Endodermal cell (in vitro differentiated cells): ENCODE data around the gene USF2. TPM values are rescaled to one million over a fixed set of nuclear protein-coding genes. Genes with fewer than 3 reads are reported as not detected.
A peak's percentile ranks its signal among the peaks of the same experiment; 100 is the strongest.

Experiments
- DNase-seq: peaks from one replicate; pipeline ENCODE4 v3.0.0-alpha.2; 2017
- H3K27ac ChIP-seq: 2 replicates; pipeline ENCODE4 v1.5.1; 2013; ENCODE audit warnings: mild to moderate bottlenecking, low read depth, low read length, moderate library complexity
- H3K27me3 ChIP-seq: 2 replicates; pipeline ENCODE4 v1.6.1; 2013; ENCODE audit warnings: mild to moderate bottlenecking, low read length, moderate library complexity; ENCODE audit not compliant: insufficient read depth, control insufficient read depth, poor library complexity, severe bottlenecking
- H3K36me3 ChIP-seq: 2 replicates; pipeline ENCODE4 v1.7.0; 2013; ENCODE audit warnings: mild to moderate bottlenecking, low read length, moderate library complexity; ENCODE audit not compliant: control insufficient read depth, insufficient read depth
- H3K4me1 ChIP-seq: one replicate; pipeline ENCODE4 v1.7.0; 2013; ENCODE audit warnings: low read length; ENCODE audit not compliant: control insufficient read depth, insufficient read depth
- H3K4me3 ChIP-seq: 2 replicates; pipeline ENCODE4 v1.5.1; 2013; ENCODE audit warnings: mild to moderate bottlenecking, low read length, moderate library complexity
- H3K9ac ChIP-seq: 2 replicates; pipeline ENCODE4 v1.6.1; 2013; ENCODE audit warnings: mild to moderate bottlenecking, low read length, moderate library complexity; ENCODE audit not compliant: poor library complexity, severe bottlenecking; ENCODE audit errors: extremely low read depth
- H3K9me3 ChIP-seq: 2 replicates; pipeline ENCODE4 v1.6.1; 2013; ENCODE audit warnings: mild to moderate bottlenecking, low read length, moderate library complexity; ENCODE audit not compliant: control insufficient read depth
- H3K27ac Mint-ChIP-seq: 2 replicates; pipeline ENCODE4 v1.8.0; 2020; ENCODE audit warnings: mixed read lengths
- H3K27me3 Mint-ChIP-seq: 2 replicates; pipeline ENCODE4 v1.8.0; 2021; ENCODE audit warnings: mild to moderate bottlenecking, mixed read lengths; ENCODE audit not compliant: insufficient read depth
- H3K36me3 Mint-ChIP-seq: 2 replicates; pipeline ENCODE4 v1.8.0; 2020; ENCODE audit warnings: low read depth, mixed read lengths
- H3K4me1 Mint-ChIP-seq: 2 replicates; pipeline ENCODE4 v1.8.0; 2020; ENCODE audit warnings: mixed read lengths
- H3K4me3 Mint-ChIP-seq: 2 replicates; pipeline ENCODE4 v1.8.0; 2020; ENCODE audit warnings: mild to moderate bottlenecking, moderate library complexity, mixed read lengths
- H3K9me3 Mint-ChIP-seq: 2 replicates; pipeline ENCODE4 v1.8.0; 2020; ENCODE audit warnings: mild to moderate bottlenecking, mixed read lengths
- CTCF ChIP-seq: fragments of 200-600 bp; sonication (generic); conservative IDR thresholded peaks from 2 replicates; pipeline ENCODE4 v1.5.0; 2021; ENCODE audit warnings: antibody characterized with exemption, mild to moderate bottlenecking
- WGBS, 2 experiments: methylation state at CpG; one replicate each; pipeline versions ENCODE4 v1.1.5 to v1.1.7; 2013; ENCODE audit warnings: missing lambda C conversion rate in 2 of 2, mixed read lengths in 1 of 2; ENCODE audit not compliant: insufficient coverage in 1 of 2, insufficient read length in 1 of 2; 5-methylcytosine and 5-hydroxymethylcytosine counted together
- total RNA-seq, 2 donors: library from RNA; stranded (reverse); fragmentation: NEBNext Ultra II Directional in 1 of 2; extraction: Animal tissue kit (Norgen Biotek cat#: 25700) in 1 of 2; gene quantifications; 2 replicates in 1 of 2; 3 replicates in 1 of 2; pipeline ENCODE4 v1.2.1, GENCODE V29; 2021

USF2 gene
- total RNA-seq, 2 donors from 2014 or later = 111 to 121 TPM

GRCh38 chr19:35310331-35310730 lies 41.6 kb downstream of the USF2 start:
- H3K27ac ChIP-seq = no peak overlapping the region
- no peak for DNase-seq
- H3K27ac Mint-ChIP-seq = no peak overlapping the region
- H3K9ac ChIP-seq = no peak overlapping the region
- no peaks in the 10 kb centered on the region for H3K4me1 ChIP-seq
- no peaks in the 10 kb centered on the region for H3K9me3 ChIP-seq
- WGBS, 2 experiments = 96% methylated on average over 12 of the region's 12 CpGs
- H3K27me3 Mint-ChIP-seq = no peaks in the 10 kb centered on the region
- TF ChIP-seq CTCF = no peak
- no peaks in the 10 kb centered on the region for H3K4me1 Mint-ChIP-seq
- no peaks in the 10 kb centered on the region for H3K9me3 Mint-ChIP-seq
- H3K4me3 ChIP-seq = no peak overlapping the region
- no peaks in the 10 kb centered on the region for H3K36me3 ChIP-seq
- H3K36me3 Mint-ChIP-seq = no peaks in the 10 kb centered on the region
- H3K27me3 ChIP-seq = no peaks in the 10 kb centered on the region
- H3K4me3 Mint-ChIP-seq = no peak overlapping the region

GRCh38 chr19:35310811-35311465 lies 42.2 kb downstream of the USF2 start:
- no peaks in the 10 kb centered on the region for H3K4me1 ChIP-seq
- no peaks in the 10 kb centered on the region for H3K36me3 Mint-ChIP-seq
- H3K9me3 ChIP-seq = no peaks in the 10 kb centered on the region
- no peak for TF ChIP-seq CTCF
- no peak overlapping the region for H3K9ac ChIP-seq
- H3K4me1 Mint-ChIP-seq = no peaks in the 10 kb centered on the region
- no peaks in the 10 kb centered on the region for H3K9me3 Mint-ChIP-seq
- no peaks in the 10 kb centered on the region for H3K36me3 ChIP-seq
- H3K27ac ChIP-seq = no peak overlapping the region
- no peaks in the 10 kb centered on the region for H3K27me3 ChIP-seq
- H3K4me3 ChIP-seq = no peak overlapping the region
- 92 to 94% methylated on average over 7 to 10 of the region's 10 CpGs for WGBS, 2 experiments
- no peaks in the 10 kb centered on the region for H3K27me3 Mint-ChIP-seq
- DNase-seq = no peak
- no peak overlapping the region for H3K27ac Mint-ChIP-seq
- H3K4me3 Mint-ChIP-seq = no peak overlapping the region

GRCh38 chr19:35311901-35312665 lies 43.3 kb downstream of the USF2 start:
- Histone ChIP-seq H3K9ac (no peak overlapping the region), H3K4me3 (no peak overlapping the region), H3K4me1 (no peaks in the 10 kb centered on the region), H3K9me3 (no peaks in the 10 kb centered on the region), H3K27ac (no peak overlapping the region), H3K27me3 (no peaks in the 10 kb centered on the region), H3K36me3 (no peaks in the 10 kb centered on the region)
- Mint-ChIP-seq H3K27ac (no peak overlapping the region), H3K4me3 (no peak overlapping the region), H3K4me1 (no peaks in the 10 kb centered on the region), H3K36me3 (no peaks in the 10 kb centered on the region), H3K27me3 (no peaks in the 10 kb centered on the region), H3K9me3 (no peaks in the 10 kb centered on the region)
- DNase-seq = peak; percentile 55
- 84 to 88% methylated on average over 6 to 21 of the region's 21 CpGs for WGBS, 2 experiments
- TF ChIP-seq CTCF = no peak
